Suprapubic skin (tissue), 4 donors: ENCODE results near the gene EEFSEC.

Source experiments
- CTCF ChIP-seq, 2 donors: fragments of 200-600 bp in 1 of 2; fragments of 450-650 bp in 1 of 2; sonication (generic) in 1 of 2; IDR thresholded peaks; one replicate each; pipeline ENCODE4 v1.5.1; 2016 to 2019; ENCODE audit warnings: antibody characterized with exemption in 2 of 2, mild to moderate bottlenecking in 1 of 2, moderate library complexity in 1 of 2
- POLR2A ChIP-seq, 2 donors: fragments of 450-650 bp; IDR thresholded peaks; one replicate each; pipeline ENCODE4 v1.6.1; 2017; ENCODE audit warnings: antibody characterized with exemption in 2 of 2, mild to moderate bottlenecking in 2 of 2, moderate library complexity in 2 of 2
- POLR2AphosphoS5 ChIP-seq, 3 donors: sonication (generic); formaldehyde crosslinking; IDR thresholded peaks; one replicate each; pipeline ENCODE4 v1.6.1; 2017; ENCODE audit warnings: antibody characterized with exemption in 3 of 3

GRCh38 chr3:128448491-128448890 is 295.2 kb downstream of the EEFSEC start:
- no peak for TF ChIP-seq CTCF (IDR thresholded peaks at IDR 0.05)
- no peak for TF ChIP-seq POLR2AphosphoS5 (IDR thresholded peaks at IDR 0.05)
- TF ChIP-seq POLR2A (IDR thresholded peaks at IDR 0.05) = no peak
